Measurements from ENCODE around the gene GPC5. TPM values are rescaled to one million over a fixed set of nuclear protein-coding genes. Genes with fewer than 3 reads are reported as not detected.

GPC5 gene
- total RNA-seq, 1 donor from 2014 or later: 4.0 TPM

- DNase-seq (ENCODE audit: extremely low read depth, low read depth, low spot score): no peak
Observed at GRCh38 chr13:91701975-91702374, 303.6 kb downstream of the GPC5 start.

GRCh38 chr13:91702411-91702810 lies 304.0 kb downstream of the GPC5 start:
- no peak for DNase-seq (ENCODE audit: extremely low read depth, low read depth, low spot score)

DNA sequence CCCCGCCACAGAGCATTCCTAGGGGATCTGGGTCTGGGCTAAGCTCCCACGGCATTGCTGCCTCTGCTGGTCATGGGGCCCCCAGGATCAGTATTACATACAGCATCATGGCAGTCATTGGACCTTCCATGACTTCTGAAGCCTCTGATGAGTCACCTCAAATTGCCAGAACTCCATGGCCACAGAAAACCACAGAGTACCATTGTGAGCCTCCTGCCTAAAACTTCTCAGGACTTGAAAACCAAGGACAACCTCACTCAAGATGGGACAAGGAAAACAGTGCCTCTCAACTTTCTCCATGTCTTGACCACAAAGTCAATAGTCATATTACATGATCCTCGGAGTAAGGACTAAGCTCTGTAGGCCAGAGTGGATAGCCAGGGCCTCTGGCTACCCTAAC lies 306.0 kb downstream of the GPC5 start:
- no peak for DNase-seq (ENCODE audit: extremely low read depth, low read depth, low spot score)

DNA sequence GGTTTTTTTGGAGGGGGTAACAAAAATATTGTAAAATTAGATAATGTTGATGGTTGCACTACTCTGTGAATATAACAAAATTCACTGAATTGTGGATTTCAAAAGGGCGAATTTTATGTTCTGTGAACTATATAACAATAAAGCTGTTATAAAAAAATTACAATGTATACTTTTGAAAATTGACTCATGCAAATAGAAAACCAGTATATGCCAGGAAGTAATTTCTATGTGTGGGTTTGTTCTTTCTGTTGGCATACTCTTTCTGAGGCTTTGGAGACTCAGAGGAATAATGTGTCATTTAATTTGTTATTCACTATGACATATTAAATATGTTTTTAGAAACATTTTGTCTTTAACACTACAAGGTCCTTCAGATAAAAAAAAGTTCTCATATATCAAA lies 310.1 kb downstream of the GPC5 start:
- no peak for DNase-seq (ENCODE audit: extremely low read depth, low read depth, low spot score)

DNA sequence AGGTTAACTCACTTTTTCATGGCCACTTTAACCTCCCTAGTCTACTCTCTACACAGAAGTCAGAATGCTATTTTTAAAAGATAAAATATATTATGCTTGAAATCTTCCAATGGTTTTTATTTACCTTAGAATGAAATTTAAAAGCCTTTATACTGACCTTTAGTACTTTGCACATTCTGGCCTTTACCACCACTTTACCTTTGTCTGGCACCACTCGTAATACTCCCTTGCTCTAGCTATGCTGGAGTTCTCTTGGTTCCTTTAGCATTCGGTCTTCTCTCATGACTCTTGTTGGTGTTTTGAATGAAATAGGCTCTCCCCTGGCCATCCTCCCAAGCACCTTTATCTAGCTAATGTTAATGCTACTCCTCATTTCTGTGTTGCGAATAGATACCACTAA lies 310.8 kb downstream of the GPC5 start:
- DNase-seq (ENCODE audit: extremely low read depth, low read depth, low spot score): no peak

- no peak for DNase-seq (ENCODE audit: extremely low read depth, low read depth, low spot score)
Observed at GRCh38 chr13:91710733-91711132, 312.3 kb downstream of the GPC5 start.

DNA sequence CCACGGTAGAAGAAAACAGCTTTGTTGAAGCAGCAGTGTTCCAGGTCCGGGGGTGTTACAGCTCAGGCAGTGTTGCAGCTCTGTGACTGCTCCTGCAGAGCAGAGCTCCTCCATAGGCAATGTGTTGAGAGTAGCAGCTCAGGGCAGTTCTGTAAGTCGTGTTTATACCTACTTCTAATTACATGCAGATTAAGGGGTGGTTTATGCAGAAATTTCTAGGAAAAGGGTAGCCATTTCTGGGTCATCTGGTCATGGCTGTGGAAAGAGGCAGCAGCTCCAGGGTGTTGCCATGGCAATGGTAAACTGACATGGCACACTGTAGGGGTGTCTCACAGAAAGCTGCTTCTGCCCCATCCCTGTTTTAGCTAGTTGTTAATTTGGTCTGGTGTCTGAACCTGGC lies 316.4 kb downstream of the GPC5 start:
- no peak for DNase-seq (ENCODE audit: extremely low read depth, low read depth, low spot score)

DNA sequence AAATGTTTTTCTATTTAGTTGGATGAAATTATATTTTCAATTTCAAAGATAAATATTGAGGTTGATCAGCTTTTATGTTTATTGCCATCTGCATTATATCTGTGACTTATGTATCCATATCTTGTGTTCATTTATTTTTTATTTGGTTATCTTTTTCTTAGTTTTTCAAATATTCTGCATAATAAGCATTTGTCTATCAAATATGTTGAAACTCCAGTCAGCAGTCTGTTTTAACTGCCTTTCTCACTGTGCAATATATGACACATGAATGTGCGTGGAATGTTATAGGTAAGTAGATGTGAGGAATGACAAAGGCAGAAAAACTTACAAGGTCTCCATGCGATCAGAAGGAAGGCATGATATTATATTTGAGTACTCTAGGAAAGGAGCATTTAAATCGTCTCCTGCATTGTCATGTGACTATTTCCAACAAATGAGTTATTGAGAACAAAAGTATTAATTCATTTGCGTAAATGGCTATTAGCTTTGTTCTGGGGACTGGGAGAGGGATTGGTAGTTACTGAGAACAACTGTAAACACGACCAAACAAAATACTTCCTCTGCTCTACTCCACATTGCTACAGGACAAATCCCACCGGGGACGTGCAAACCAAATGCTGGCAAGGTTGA lies 318.1 kb downstream of the GPC5 start:
- no peak for DNase-seq (ENCODE audit: extremely low read depth, low read depth, low spot score)

GRCh38 chr13:91719033-91719432 lies 320.6 kb downstream of the GPC5 start:
- no peak for DNase-seq (ENCODE audit: extremely low read depth, low read depth, low spot score)

DNA sequence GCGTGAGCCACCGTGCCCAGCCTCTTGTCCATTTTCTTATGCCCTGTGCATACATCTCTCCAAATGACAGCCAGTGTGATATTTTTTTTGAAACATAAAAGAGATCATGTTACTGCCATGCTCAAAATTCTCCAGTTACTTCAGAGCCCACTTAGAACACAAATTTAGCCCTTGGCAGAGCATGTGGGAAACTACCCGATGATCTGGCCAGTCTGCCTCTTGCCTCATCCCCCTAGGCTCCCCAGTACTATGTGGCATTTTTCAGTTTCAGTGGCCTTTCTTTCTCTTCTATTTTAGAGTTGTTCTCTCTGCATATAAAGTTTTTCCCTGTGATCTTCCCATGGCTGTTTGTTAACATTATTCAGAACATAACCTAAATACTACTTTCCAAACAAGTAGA lies 323.0 kb downstream of the GPC5 start:
- DNase-seq (ENCODE audit: extremely low read depth, low read depth, low spot score): no peak

DNA sequence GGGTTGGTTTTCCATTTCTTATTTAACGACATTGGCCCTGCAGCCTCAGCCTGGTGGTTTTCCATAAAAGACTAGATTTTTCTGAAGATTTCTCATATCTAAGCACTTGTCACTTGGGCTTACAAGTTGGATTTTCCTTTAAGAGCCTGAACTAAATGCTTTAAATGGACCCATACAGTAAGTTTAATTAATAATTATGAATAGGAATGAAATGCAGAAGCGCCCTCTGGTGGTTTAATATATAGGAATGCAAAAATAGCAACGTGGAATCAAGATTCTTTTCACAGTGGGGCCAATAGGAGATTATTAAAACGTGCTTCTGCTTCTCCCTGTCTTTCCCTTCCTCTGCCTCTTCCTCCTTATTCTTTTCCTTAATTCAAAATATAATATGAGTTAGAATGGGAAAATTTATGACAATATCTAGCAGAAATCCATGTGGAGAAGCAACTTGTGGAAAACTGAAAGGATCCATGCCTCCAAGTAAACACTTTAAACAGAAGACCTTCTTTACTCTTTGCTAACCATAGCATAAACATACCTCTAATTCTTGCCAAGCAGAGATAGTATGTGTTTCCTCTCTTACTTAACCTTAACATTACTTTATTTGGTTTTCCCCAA lies 324.0 kb downstream of the GPC5 start:
- DNase-seq (ENCODE audit: extremely low read depth, low read depth, low spot score): peak; percentile 4

- DNase-seq (ENCODE audit: extremely low read depth, low read depth, low spot score): no peak
Observed at GRCh38 chr13:91724591-91724990, 326.2 kb downstream of the GPC5 start.

DNA sequence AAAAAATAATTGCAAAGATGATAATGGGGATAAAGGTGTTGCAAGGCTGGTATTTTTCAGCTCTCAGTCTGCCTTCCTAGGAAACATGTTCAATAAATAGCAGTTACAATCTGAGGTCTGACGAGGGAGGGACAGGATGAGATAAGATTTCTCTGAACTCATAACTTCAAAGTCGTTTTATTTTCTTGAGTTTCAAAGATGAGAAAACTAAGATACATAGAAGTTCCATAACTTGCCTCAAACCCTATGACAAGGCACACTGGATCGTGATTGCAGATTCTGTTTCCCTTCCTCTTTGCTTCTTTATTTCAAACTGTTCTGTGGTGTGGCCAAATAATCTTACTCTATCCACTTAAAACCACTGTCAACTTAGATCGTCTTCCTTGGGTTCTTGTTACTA lies 327.2 kb downstream of the GPC5 start:
- DNase-seq (ENCODE audit: extremely low read depth, low read depth, low spot score): no peak

DNA sequence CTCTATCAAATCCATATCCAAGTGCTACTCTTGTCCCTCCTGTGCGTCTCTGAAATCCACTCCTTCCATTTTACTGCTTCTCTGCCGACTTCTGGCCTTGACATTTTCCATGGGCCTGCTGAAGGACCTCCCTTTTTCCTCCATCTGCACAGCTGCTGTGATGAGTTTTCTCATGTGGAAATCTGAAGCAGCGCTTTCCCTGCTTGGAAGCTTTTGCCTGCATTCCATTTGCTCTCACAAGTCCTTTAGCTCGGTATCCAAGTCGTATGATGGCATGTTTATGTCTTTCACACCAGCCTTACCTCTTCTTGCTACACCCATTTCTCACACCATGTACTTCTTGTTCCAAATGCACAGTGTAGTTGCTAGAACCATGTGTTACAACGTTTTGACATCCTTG lies 328.2 kb downstream of the GPC5 start:
- DNase-seq (ENCODE audit: extremely low read depth, low read depth, low spot score): no peak

- no peak for DNase-seq (ENCODE audit: extremely low read depth, low read depth, low spot score)
Observed at GRCh38 chr13:91729859-91730258, 331.4 kb downstream of the GPC5 start.

GRCh38 chr13:91739751-91740150 lies 341.3 kb downstream of the GPC5 start:
- DNase-seq (ENCODE audit: extremely low read depth, low read depth, low spot score): no peak

DNA sequence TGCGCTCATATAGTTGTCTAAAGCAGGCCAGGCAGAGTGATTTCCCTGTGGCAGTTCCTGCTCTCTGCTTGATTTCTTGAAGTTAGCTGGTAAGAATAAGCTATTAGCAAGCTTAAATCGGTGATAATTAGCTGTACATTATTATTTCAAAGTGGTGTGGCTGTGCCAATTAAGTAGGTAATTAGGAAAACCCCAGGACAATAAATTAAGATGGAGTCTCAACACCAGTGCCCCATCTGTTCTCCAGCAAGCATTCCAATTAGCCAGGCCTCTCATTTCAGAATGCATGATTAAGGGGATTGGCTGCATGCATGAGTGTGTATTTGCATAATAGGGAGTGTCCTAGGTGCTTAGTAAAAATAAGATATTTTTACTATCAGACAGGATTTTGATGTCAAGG lies 342.3 kb downstream of the GPC5 start:
- no peak for DNase-seq (ENCODE audit: extremely low read depth, low read depth, low spot score)

DNA sequence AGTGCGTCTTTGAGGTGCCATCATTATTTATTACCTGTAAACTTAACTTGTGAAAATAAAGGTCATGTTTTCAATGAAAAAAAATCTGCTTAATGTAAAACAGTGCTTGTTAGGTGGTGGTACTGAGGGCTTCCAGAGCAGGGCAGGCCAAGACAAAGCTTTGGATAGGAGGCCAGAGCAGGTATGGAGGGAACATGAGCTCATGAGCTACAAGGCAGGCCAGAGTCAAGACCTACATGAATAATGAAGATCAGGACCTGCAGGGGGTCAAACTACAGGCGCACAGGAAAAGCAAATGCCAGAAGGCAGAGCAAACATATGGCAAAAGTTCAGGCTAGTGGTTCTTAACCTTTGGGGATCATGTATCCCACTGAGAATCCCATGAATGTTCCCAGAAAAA lies 343.5 kb downstream of the GPC5 start:
- DNase-seq (ENCODE audit: extremely low read depth, low read depth, low spot score): no peak

DNA sequence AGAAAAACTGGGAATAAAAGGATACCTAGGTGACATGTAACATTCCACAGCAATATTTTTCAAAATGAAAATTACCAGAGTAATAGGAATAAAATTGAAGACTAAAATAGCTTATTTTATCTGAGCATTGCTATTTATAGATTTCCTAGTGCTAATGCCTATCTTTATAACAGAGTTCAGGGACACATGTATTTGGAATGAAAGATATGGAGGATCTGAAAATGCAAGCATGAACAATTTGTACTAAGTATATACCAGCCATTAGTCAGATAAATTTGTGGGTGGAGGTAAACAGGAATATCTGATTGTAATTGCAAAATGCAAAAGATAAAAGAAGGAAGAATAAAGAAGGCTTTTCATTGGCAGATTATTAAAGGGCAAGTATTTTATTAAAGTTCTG lies 345.9 kb downstream of the GPC5 start:
- DNase-seq (ENCODE audit: extremely low read depth, low read depth, low spot score): no peak

GRCh38 chr13:91745967-91746366 lies 347.5 kb downstream of the GPC5 start:
- DNase-seq (ENCODE audit: extremely low read depth, low read depth, low spot score): no peak

DNA sequence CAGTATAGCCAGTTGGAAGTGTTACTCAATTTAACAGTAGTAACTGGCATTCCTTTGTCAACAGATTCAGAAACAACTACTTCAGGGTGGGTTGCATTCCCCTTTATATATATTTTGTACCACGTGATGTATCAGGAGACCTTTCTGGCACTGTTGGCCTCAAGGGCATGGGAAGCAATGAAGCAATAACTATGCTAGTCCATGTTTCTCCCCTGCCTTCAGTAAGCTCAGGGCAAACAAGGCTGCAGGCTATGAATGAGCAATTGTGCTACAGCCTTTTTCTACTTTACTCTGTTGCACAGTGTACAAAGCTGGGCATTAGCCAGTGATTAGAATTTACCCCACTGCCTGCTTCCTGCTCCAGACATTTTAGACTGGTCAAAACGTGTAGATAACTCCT lies 348.8 kb downstream of the GPC5 start:
- no peak for DNase-seq (ENCODE audit: extremely low read depth, low read depth, low spot score)

- no peak for DNase-seq (ENCODE audit: extremely low read depth, low read depth, low spot score)
Observed at GRCh38 chr13:91748416-91749089, 350.1 kb downstream of the GPC5 start.
